Osteoblast (primary cell): ENCODE results near the gene TFAP2B. TPM values are rescaled to one million over a fixed set of nuclear protein-coding genes. Genes with fewer than 3 reads are reported as not detected.

Source experiments
- DNase-seq: peaks from one replicate; pipeline ENCODE4 v3.0.0; 2011; ENCODE audit warnings: low spot score, mixed read lengths; ENCODE audit not compliant: insufficient read length; ENCODE audit errors: missing footprints
- H2AFZ ChIP-seq: 2 replicates; pipeline ENCODE4 v1.6.0; 2011; ENCODE audit warnings: mild to moderate bottlenecking, low read length
- H3K27ac ChIP-seq: 2 replicates; pipeline ENCODE4 v1.5.1; 2011; ENCODE audit warnings: mild to moderate bottlenecking, low read depth, low read length, moderate library complexity
- H3K27me3 ChIP-seq: 2 replicates; pipeline ENCODE4 v1.6.0; 2012; ENCODE audit warnings: mild to moderate bottlenecking, control low read depth, inconsistent platforms, low read length, moderate library complexity; ENCODE audit not compliant: insufficient read depth
- H3K36me3 ChIP-seq: 2 replicates; pipeline ENCODE4 v1.5.1; 2011; ENCODE audit warnings: mild to moderate bottlenecking, low read length, control low read depth, moderate library complexity; ENCODE audit not compliant: insufficient read depth
- H3K4me1 ChIP-seq: 2 replicates; pipeline ENCODE4 v1.5.1; 2011; ENCODE audit warnings: mild to moderate bottlenecking, low read length, control low read depth, moderate library complexity; ENCODE audit not compliant: insufficient read depth
- H3K4me2 ChIP-seq: 2 replicates; pipeline ENCODE4 v1.6.0; 2011; ENCODE audit warnings: mild to moderate bottlenecking, low read length; ENCODE audit not compliant: insufficient read depth
- H3K4me3 ChIP-seq: fragments of 200-600 bp; sonication (generic); 3 replicates; pipeline ENCODE4 v1.5.1; 2012; ENCODE audit warnings: mild to moderate bottlenecking, low read length, inconsistent platforms; ENCODE audit not compliant: insufficient read depth
- H3K79me2 ChIP-seq: 2 replicates; pipeline ENCODE4 v1.6.0; 2012; ENCODE audit warnings: mild to moderate bottlenecking, low read length, control low read depth, inconsistent platforms; ENCODE audit not compliant: insufficient read depth
- H3K9me3 ChIP-seq: 2 replicates; pipeline ENCODE4 v1.5.1; 2011; ENCODE audit warnings: low read depth, low read length, control low read depth
- H4K20me1 ChIP-seq: 2 replicates; pipeline ENCODE4 v1.6.0; 2012; ENCODE audit warnings: mild to moderate bottlenecking, low read length, control low read depth; ENCODE audit not compliant: insufficient read depth
- total RNA-seq: library from RNA; depleted of rRNA; stranded (reverse); fragments of >200 nt; gene quantifications from 2 replicates; pipeline ENCODE4 v1.2.3, GENCODE V29; 2012
- TF ChIP-seq, protein P1 (sequence below): IDR thresholded peaks from 2 replicates; pipeline ENCODE4 v1.5.1; 2011; ENCODE audit warnings: mild to moderate bottlenecking, low read depth, low read length, moderate library complexity; ENCODE audit errors: extremely low read depth

The TFAP2B gene
- total RNA-seq, 1 donor = not detected

GRCh38 chr6:50791900-50792508, 26.7 kb upstream of the TFAP2B start:
- TF ChIP-seq, protein P1, sequence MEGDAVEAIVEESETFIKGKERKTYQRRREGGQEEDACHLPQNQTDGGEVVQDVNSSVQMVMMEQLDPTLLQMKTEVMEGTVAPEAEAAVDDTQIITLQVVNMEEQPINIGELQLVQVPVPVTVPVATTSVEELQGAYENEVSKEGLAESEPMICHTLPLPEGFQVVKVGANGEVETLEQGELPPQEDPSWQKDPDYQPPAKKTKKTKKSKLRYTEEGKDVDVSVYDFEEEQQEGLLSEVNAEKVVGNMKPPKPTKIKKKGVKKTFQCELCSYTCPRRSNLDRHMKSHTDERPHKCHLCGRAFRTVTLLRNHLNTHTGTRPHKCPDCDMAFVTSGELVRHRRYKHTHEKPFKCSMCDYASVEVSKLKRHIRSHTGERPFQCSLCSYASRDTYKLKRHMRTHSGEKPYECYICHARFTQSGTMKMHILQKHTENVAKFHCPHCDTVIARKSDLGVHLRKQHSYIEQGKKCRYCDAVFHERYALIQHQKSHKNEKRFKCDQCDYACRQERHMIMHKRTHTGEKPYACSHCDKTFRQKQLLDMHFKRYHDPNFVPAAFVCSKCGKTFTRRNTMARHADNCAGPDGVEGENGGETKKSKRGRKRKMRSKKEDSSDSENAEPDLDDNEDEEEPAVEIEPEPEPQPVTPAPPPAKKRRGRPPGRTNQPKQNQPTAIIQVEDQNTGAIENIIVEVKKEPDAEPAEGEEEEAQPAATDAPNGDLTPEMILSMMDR = peak; percentile 70
- no peak overlapping the region for H2AFZ ChIP-seq
- no peak overlapping the region for H3K4me3 ChIP-seq
- H3K4me1 ChIP-seq = no peaks in the 10 kb centered on the region
- H3K9me3 ChIP-seq = no peaks in the 10 kb centered on the region
- no peak for DNase-seq
- no peak overlapping the region for H3K4me2 ChIP-seq
- H3K36me3 ChIP-seq = no peaks in the 10 kb centered on the region
- no peaks in the 10 kb centered on the region for H3K79me2 ChIP-seq
- H3K27ac ChIP-seq = no peak overlapping the region
- no peaks in the 10 kb centered on the region for H4K20me1 ChIP-seq
- no peaks in the 10 kb centered on the region for H3K27me3 ChIP-seq

GRCh38 chr6:50792771-50793170, 25.9 kb upstream of the TFAP2B start:
- Histone ChIP-seq H3K4me2 (no peak overlapping the region), H3K27me3 (no peaks in the 10 kb centered on the region), H3K4me3 (no peak overlapping the region), H3K27ac (no peak overlapping the region), H3K36me3 (no peaks in the 10 kb centered on the region), H3K79me2 (no peaks in the 10 kb centered on the region), H3K4me1 (no peaks in the 10 kb centered on the region), H2AFZ (no peak overlapping the region), H3K9me3 (no peaks in the 10 kb centered on the region), H4K20me1 (no peaks in the 10 kb centered on the region)
- TF ChIP-seq, protein P1 = no peak
- DNase-seq = no peak

- Histone ChIP-seq H3K4me1 (no peaks in the 10 kb centered on the region), H3K79me2 (no peaks in the 10 kb centered on the region), H3K9me3 (no peaks in the 10 kb centered on the region), H3K27ac (no peak overlapping the region), H3K4me2 (no peak overlapping the region), H4K20me1 (no peaks in the 10 kb centered on the region), H3K36me3 (no peaks in the 10 kb centered on the region), H3K27me3 (no peaks in the 10 kb centered on the region), H3K4me3 (no peak overlapping the region), H2AFZ (no peak overlapping the region)
- TF ChIP-seq, protein P1 = no peak
- DNase-seq = no peak
Measured at GRCh38 chr6:50795574-50795973, 23.1 kb upstream of the TFAP2B start.

DNA sequence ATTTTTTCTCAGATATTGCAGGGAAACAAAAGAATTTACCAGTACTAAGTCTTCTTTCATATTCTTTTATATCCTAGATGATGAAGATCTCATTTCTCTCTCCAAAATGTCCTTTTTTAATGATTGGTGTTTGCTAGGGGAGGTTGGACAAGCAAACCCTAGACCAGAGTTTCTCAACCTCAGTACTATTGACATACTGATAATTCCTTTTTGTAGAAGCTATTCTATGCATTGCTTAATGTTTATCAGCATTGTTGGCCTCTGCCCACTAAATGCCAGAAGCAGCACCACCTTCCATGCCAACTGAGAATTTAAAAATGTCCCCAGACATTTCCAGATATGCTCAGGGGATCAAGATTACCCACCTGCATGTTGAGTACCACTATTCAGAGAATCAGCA, 14.4 kb upstream of the TFAP2B start:
- Histone ChIP-seq H3K79me2 (no peaks in the 10 kb centered on the region), H3K27me3 (no peaks in the 10 kb centered on the region), H3K36me3 (no peaks in the 10 kb centered on the region), H3K4me1 (no peaks in the 10 kb centered on the region), H3K27ac (no peak overlapping the region), H2AFZ (no peak overlapping the region), H3K9me3 (no peaks in the 10 kb centered on the region), H4K20me1 (no peaks in the 10 kb centered on the region), H3K4me2 (no peak overlapping the region), H3K4me3 (no peak overlapping the region)
- TF ChIP-seq, protein P1 = no peak
- DNase-seq = no peak
